Dermis microvascular lymphatic vessel endothelial cell (primary cell): ENCODE data around the gene TXNDC11. TPM values are rescaled to one million over a fixed set of nuclear protein-coding genes. Genes with fewer than 3 reads are reported as not detected.
A peak's percentile ranks its signal among the peaks of the same experiment; 100 is the strongest.

Experiments
- DNase-seq, 2 donors: peaks; one replicate each; pipeline versions ENCODE4 v3.0.0 to v3.0.0-alpha.2; 2010; ENCODE audit warnings: low read depth in 2 of 2
- total RNA-seq: library from RNA; depleted of rRNA; stranded (reverse); fragments of >200 nt; gene quantifications from 2 replicates; pipeline ENCODE4 v1.2.1, GENCODE V29; 2014

TXNDC11 gene
- total RNA-seq, 1 donor from 2014 or later: 17.6 TPM

GRCh38 chr16:11662582-11662981 is 80.1 kb downstream of the TXNDC11 start:
- no peak for DNase-seq

GRCh38 chr16:11660565-11660964 is 82.1 kb downstream of the TXNDC11 start:
- DNase-seq: no peak

- DNase-seq: no peak
These were observed 83.6 kb downstream of the TXNDC11 start for GRCh38 chr16:11658896-11659708.

- DNase-seq: no peak
These were observed 85.1 kb downstream of the TXNDC11 start for GRCh38 chr16:11657556-11657955.

- DNase-seq: no peak
These were observed 87.0 kb downstream of the TXNDC11 start for GRCh38 chr16:11655655-11656054.

GRCh38 chr16:11651796-11652195 is 90.9 kb downstream of the TXNDC11 start:
- no peak for DNase-seq

GRCh38 chr16:11650641-11651591 is 91.7 kb downstream of the TXNDC11 start:
- no peak for DNase-seq

GRCh38 chr16:11649276-11649675 is 93.4 kb downstream of the TXNDC11 start:
- no peak for DNase-seq

- DNase-seq: no peak
These were observed 99.9 kb downstream of the TXNDC11 start for GRCh38 chr16:11642765-11643116.

GRCh38 chr16:11640987-11641817 is 101.5 kb downstream of the TXNDC11 start:
- peak; percentile 18 to 48 for DNase-seq

- peak; percentile 32 to 68 for DNase-seq
These were observed 102.4 kb downstream of the TXNDC11 start for GRCh38 chr16:11639925-11640899.

GRCh38 chr16:11639008-11639562 is 103.6 kb downstream of the TXNDC11 start:
- no peak for DNase-seq

GRCh38 chr16:11638140-11638539 is 104.5 kb downstream of the TXNDC11 start:
- DNase-seq: no peak

- no peak for DNase-seq
These were observed 105.3 kb downstream of the TXNDC11 start for GRCh38 chr16:11637320-11637719.

GRCh38 chr16:11636172-11636721 is 106.4 kb downstream of the TXNDC11 start:
- no peak for DNase-seq

- no peak for DNase-seq
These were observed 106.9 kb downstream of the TXNDC11 start for GRCh38 chr16:11635679-11636171.

- no peak for DNase-seq
These were observed 107.5 kb downstream of the TXNDC11 start for GRCh38 chr16:11635113-11635652.

- DNase-seq: no peak
These were observed 108.3 kb downstream of the TXNDC11 start for GRCh38 chr16:11634312-11634711.

GRCh38 chr16:11633113-11633512 is 109.5 kb downstream of the TXNDC11 start:
- DNase-seq: no peak
